OCI-LY3 (cell line): Measurements from ENCODE around the gene PTDSS2.

Experiments used
- H2AFZ ChIP-seq: fragments of 200-600, 300-600 bp; shearing (Covaris generic); 2 replicates; pipeline ENCODE4 v1.6.0; 2014; ENCODE audit warnings: antibody characterized with exemption, low read depth, low read length
- H3K27ac ChIP-seq: fragments of 200-600, 300-600 bp; sonication (generic); 2 replicates; pipeline ENCODE4 v1.5.1; 2014; ENCODE audit warnings: mild to moderate bottlenecking, low read length, moderate library complexity, mixed read lengths
- H3K27me3 ChIP-seq: fragments of 200-600, 300-600 bp; sonication (generic); 2 replicates; pipeline ENCODE4 v1.6.1; 2014; ENCODE audit warnings: low read depth, low read length, mixed read lengths
- H3K36me3 ChIP-seq: fragments of 200-600, 300-600 bp; sonication (generic); replicated peaks from 2 replicates; pipeline ENCODE3; 2014; ENCODE audit warnings: low read depth, low read length, mixed read lengths
- H3K4me1 ChIP-seq: fragments of 300-600, 200-600 bp; sonication (generic); 2 replicates; pipeline ENCODE4 v1.6.1; 2014; ENCODE audit warnings: low read length, mixed read lengths
- H3K4me2 ChIP-seq: fragments of 200-600, 300-600 bp; sonication (generic); 2 replicates; pipeline ENCODE4 v1.6.1; 2014; ENCODE audit warnings: low read length, mixed read lengths
- H3K4me3 ChIP-seq: fragments of 300-600, 200-600 bp; sonication (generic); 2 replicates; pipeline ENCODE4 v1.5.1; 2014; ENCODE audit warnings: antibody characterized with exemption, mild to moderate bottlenecking, low read length, moderate library complexity
- H3K79me2 ChIP-seq: fragments of 300-600, 200-600 bp; shearing (Covaris generic); 2 replicates; pipeline ENCODE4 v1.6.1; 2014; ENCODE audit warnings: mild to moderate bottlenecking, low read length, mixed read lengths
- H3K9ac ChIP-seq: fragments of 300-600, 200-600 bp; shearing (Covaris generic); 2 replicates; pipeline ENCODE4 v1.6.0; 2014; ENCODE audit warnings: mild to moderate bottlenecking, low read length, moderate library complexity
- H3K9me3 ChIP-seq: fragments of 200-600, 300-600 bp; shearing (Covaris generic); 2 replicates; pipeline ENCODE4 v1.6.1; 2014; ENCODE audit warnings: low read length, mixed read lengths; ENCODE audit not compliant: insufficient read depth
- H4K20me1 ChIP-seq: fragments of 200-600, 300-600 bp; sonication (generic); 2 replicates; pipeline ENCODE4 v1.6.1; 2016; ENCODE audit warnings: low read length, mixed read lengths; ENCODE audit not compliant: insufficient read depth
- CTCF ChIP-seq: fragments of 200-600, 300-600 bp; sonication (generic); IDR thresholded peaks from 2 replicates; pipeline ENCODE4 v1.5.1; 2014; ENCODE audit warnings: antibody characterized with exemption, low read length, low read depth
- EZH2phosphoT487 ChIP-seq: fragments of 200-600 bp; shearing (Covaris generic); IDR thresholded peaks from 2 replicates; pipeline ENCODE4 v1.6.1; 2018; ENCODE audit warnings: antibody characterized with exemption, mixed run types, low read depth

The PTDSS2 gene

GRCh38 chr11:460331-461199 is 10.5 kb downstream of the PTDSS2 start:
- no peaks in the 10 kb centered on the region for H3K4me1 ChIP-seq
- no peak overlapping the region for H3K4me3 ChIP-seq
- peaks cover 5% of the 10 kb centered on the region for H3K36me3 ChIP-seq
- no peaks in the 10 kb centered on the region for H3K9me3 ChIP-seq
- H3K27ac ChIP-seq = no peak overlapping the region
- H4K20me1 ChIP-seq = no peaks in the 10 kb centered on the region
- no peak overlapping the region for H3K9ac ChIP-seq
- peaks cover 31% of the 10 kb centered on the region for H3K79me2 ChIP-seq
- H3K4me2 ChIP-seq = no peak overlapping the region
- no peak overlapping the region for H2AFZ ChIP-seq
- no peaks in the 10 kb centered on the region for H3K27me3 ChIP-seq
- no peak for TF ChIP-seq EZH2phosphoT487
- TF ChIP-seq CTCF = no peak

- no peaks in the 10 kb centered on the region for H3K9me3 ChIP-seq
- no peaks in the 10 kb centered on the region for H3K4me1 ChIP-seq
- no peak overlapping the region for H2AFZ ChIP-seq
- no peak overlapping the region for H3K9ac ChIP-seq
- H4K20me1 ChIP-seq = no peaks in the 10 kb centered on the region
- H3K36me3 ChIP-seq = peaks cover 5% of the 10 kb centered on the region
- H3K27ac ChIP-seq = no peak overlapping the region
- H3K4me2 ChIP-seq = no peak overlapping the region
- TF ChIP-seq EZH2phosphoT487 (no peak), CTCF (no peak)
- H3K4me3 ChIP-seq = no peak overlapping the region
- no peaks in the 10 kb centered on the region for H3K27me3 ChIP-seq
- H3K79me2 ChIP-seq = peaks cover 23% of the 10 kb centered on the region
Measured at GRCh38 chr11:461626-462025, 11.5 kb downstream of the PTDSS2 start.

- no peak overlapping the region for H3K27ac ChIP-seq
- TF ChIP-seq EZH2phosphoT487 = no peak
- TF ChIP-seq CTCF = no peak
- H3K27me3 ChIP-seq = no peaks in the 10 kb centered on the region
- H3K4me1 ChIP-seq = no peaks in the 10 kb centered on the region
- H3K4me2 ChIP-seq = no peak overlapping the region
- H3K9ac ChIP-seq = no peak overlapping the region
- H3K79me2 ChIP-seq = peaks cover 16% of the 10 kb centered on the region
- H3K36me3 ChIP-seq = peaks cover 5% of the 10 kb centered on the region
- no peak overlapping the region for H2AFZ ChIP-seq
- no peaks in the 10 kb centered on the region for H4K20me1 ChIP-seq
- no peaks in the 10 kb centered on the region for H3K9me3 ChIP-seq
- no peak overlapping the region for H3K4me3 ChIP-seq
Measured at GRCh38 chr11:462107-462890, 12.2 kb downstream of the PTDSS2 start.

- Histone ChIP-seq H3K36me3 (peaks cover 5% of the 10 kb centered on the region), H2AFZ (no peak overlapping the region), H4K20me1 (no peaks in the 10 kb centered on the region)
Measured at GRCh38 chr11:464316-464715, 14.2 kb downstream of the PTDSS2 start.

More at GRCh38 chr11:464316-464715, 14.2 kb downstream of the PTDSS2 start:
- H3K4me2 ChIP-seq = no peak overlapping the region
- no peak overlapping the region for H3K27ac ChIP-seq
- no peak overlapping the region for H3K9ac ChIP-seq
- H3K4me1 ChIP-seq = no peaks in the 10 kb centered on the region
- H3K27me3 ChIP-seq = no peaks in the 10 kb centered on the region
- H3K79me2 ChIP-seq = peaks cover 3% of the 10 kb centered on the region; the same call in 1 of the 2 replicates
- TF ChIP-seq EZH2phosphoT487 (no peak), CTCF (no peak)
- H3K9me3 ChIP-seq = no peaks in the 10 kb centered on the region
- no peak overlapping the region for H3K4me3 ChIP-seq
